PFSK-1 (cell line): ENCODE measurements around the gene TMEM218.

Experiments
- FOXP2 ChIP-seq: optimal IDR thresholded peaks from 2 replicates; pipeline ENCODE3; 2011; ENCODE audit warnings: borderline replicate concordance, control low read depth, inconsistent platforms; ENCODE audit not compliant: insufficient read depth; ENCODE audit errors: extremely low read length, extremely low read depth
- POLR2AphosphoS5 ChIP-seq: IDR thresholded peaks from 2 replicates; pipeline ENCODE4 v1.6.1; 2012; ENCODE audit warnings: low read depth, mild to moderate bottlenecking, control low read depth, low read length, moderate library complexity
- SIN3A ChIP-seq: IDR thresholded peaks from 2 replicates; pipeline ENCODE4 v1.6.1; 2012; ENCODE audit warnings: mild to moderate bottlenecking, low read length, moderate library complexity, borderline replicate concordance; ENCODE audit not compliant: insufficient read depth
- TAF1 ChIP-seq: IDR thresholded peaks from 2 replicates; pipeline ENCODE4 v1.6.1; 2012; ENCODE audit warnings: low read length, control low read depth, borderline replicate concordance; ENCODE audit not compliant: insufficient read depth
- TF ChIP-seq, protein P1 (sequence below), 2 experiments: IDR thresholded peaks; 2 replicates each; pipeline versions ENCODE4 v1.6.1 to v1.8.0; 2011 to 2012; ENCODE audit warnings: low read depth in 2 of 2, low read length in 2 of 2, control low read depth in 1 of 2, inconsistent platforms in 1 of 2, mild to moderate bottlenecking in 1 of 2, moderate library complexity in 1 of 2; ENCODE audit not compliant: insufficient read depth in 1 of 2

Gene TMEM218

DNA sequence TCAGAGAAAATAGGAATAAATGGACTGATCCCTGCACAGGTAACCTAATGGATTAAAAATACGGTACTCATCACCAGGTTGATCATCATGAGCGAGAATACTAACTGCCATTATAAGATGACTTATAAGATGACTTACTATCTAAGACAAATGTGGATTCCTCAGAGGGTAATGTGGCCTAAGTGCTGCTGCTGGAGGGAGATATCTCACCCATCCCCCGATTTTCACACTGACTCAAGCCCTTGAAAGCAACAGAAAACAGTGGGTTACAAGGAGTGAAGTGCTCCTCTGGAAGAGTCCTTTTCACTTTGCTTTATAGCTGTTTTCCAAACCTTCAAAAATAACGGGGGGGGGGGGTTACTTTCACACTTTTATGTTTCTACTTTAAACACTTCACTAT, 920 bp downstream of the TMEM218 start:
- TF ChIP-seq SIN3A (no peak), TAF1 (no peak), FOXP2 (no peak), POLR2AphosphoS5 (0 out of 2 replicates have a peak, but pooled peaks have one; percentile 2)
- TF ChIP-seq, protein P1, sequence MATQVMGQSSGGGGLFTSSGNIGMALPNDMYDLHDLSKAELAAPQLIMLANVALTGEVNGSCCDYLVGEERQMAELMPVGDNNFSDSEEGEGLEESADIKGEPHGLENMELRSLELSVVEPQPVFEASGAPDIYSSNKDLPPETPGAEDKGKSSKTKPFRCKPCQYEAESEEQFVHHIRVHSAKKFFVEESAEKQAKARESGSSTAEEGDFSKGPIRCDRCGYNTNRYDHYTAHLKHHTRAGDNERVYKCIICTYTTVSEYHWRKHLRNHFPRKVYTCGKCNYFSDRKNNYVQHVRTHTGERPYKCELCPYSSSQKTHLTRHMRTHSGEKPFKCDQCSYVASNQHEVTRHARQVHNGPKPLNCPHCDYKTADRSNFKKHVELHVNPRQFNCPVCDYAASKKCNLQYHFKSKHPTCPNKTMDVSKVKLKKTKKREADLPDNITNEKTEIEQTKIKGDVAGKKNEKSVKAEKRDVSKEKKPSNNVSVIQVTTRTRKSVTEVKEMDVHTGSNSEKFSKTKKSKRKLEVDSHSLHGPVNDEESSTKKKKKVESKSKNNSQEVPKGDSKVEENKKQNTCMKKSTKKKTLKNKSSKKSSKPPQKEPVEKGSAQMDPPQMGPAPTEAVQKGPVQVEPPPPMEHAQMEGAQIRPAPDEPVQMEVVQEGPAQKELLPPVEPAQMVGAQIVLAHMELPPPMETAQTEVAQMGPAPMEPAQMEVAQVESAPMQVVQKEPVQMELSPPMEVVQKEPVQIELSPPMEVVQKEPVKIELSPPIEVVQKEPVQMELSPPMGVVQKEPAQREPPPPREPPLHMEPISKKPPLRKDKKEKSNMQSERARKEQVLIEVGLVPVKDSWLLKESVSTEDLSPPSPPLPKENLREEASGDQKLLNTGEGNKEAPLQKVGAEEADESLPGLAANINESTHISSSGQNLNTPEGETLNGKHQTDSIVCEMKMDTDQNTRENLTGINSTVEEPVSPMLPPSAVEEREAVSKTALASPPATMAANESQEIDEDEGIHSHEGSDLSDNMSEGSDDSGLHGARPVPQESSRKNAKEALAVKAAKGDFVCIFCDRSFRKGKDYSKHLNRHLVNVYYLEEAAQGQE (IDR thresholded peaks at IDR 0.05; ENCODE audit: insufficient read depth in 1 of 2, low read depth in 2 of 2, low read length in 2 of 2), result no peak

- no peak for TF ChIP-seq POLR2AphosphoS5
- TF ChIP-seq SIN3A, result no peak
- TF ChIP-seq FOXP2, result no peak
- no peak for TF ChIP-seq TAF1
- TF ChIP-seq, protein P1 (IDR thresholded peaks at IDR 0.05; ENCODE audit: insufficient read depth in 1 of 2, low read depth in 2 of 2, low read length in 2 of 2), result no peak
Measured at GRCh38 chr11:125108469-125108868, 3.0 kb downstream of the TMEM218 start.

DNA sequence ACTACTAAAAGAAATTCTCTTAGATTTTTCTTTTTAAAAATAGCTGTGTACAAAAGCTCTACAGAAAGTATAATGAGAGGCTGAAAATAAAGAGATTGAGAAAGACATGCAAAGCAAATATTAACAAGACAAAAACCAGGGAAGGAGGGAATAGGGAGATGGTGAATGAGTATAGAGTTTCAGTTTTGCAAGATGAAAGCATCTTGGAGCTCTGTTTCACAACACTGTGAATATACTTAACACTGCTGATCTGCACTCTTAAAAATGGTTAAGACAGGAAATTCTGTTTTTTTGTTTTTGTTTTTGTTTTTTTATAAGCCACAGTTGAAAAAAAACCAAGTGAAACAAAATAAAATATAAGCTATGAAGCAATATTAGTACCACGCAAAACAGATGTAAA, 5.5 kb downstream of the TMEM218 start:
- TF ChIP-seq TAF1 (no peak), POLR2AphosphoS5 (no peak), FOXP2 (no peak), SIN3A (no peak)
- TF ChIP-seq, protein P1 (IDR thresholded peaks at IDR 0.05; ENCODE audit: insufficient read depth in 1 of 2, low read depth in 2 of 2, low read length in 2 of 2), result no peak

GRCh38 chr11:125102510-125102909, 8.9 kb downstream of the TMEM218 start:
- no peak for TF ChIP-seq POLR2AphosphoS5

- TF ChIP-seq SIN3A (no peak), TAF1 (no peak), POLR2AphosphoS5 (no peak), FOXP2 (no peak)
- TF ChIP-seq, protein P1 (IDR thresholded peaks at IDR 0.05; ENCODE audit: insufficient read depth in 1 of 2, low read depth in 2 of 2, low read length in 2 of 2), result no peak
Measured at GRCh38 chr11:125102025-125102424, 9.4 kb downstream of the TMEM218 start.

DNA sequence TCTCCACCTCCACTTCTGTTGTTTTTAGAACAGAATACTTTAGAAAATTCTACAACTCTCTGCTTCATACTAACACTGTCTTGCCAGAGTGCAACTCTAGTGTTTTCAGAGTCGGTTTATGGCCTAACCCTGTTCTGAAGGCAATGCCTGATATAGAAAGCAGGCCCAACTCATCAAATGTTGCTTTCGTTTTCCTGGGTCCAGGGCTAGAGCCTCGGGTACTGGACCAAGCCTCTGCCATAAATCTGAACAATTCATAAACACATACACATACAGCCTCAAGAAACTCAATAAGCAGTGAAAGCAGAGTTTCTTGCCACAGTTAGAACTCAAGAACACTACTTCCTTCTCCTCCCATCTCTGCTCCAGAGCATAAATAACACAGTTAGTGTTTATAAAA, 9.8 kb downstream of the TMEM218 start:
- TF ChIP-seq POLR2AphosphoS5, result no peak
- TF ChIP-seq, protein P1 (IDR thresholded peaks at IDR 0.05; ENCODE audit: insufficient read depth in 1 of 2, low read depth in 2 of 2, low read length in 2 of 2), result no peak
- TF ChIP-seq FOXP2, result no peak
- no peak for TF ChIP-seq TAF1
- no peak for TF ChIP-seq SIN3A
